ENCODE results near the gene MIB2. TPM values are rescaled to one million over a fixed set of nuclear protein-coding genes. Genes with fewer than 3 reads are reported as not detected.

The MIB2 gene
- 10 to 100 TPM; 44.9 to 54.1 (median 46.0) TPM for total RNA-seq
- total RNA-seq (2013): 30.9 TPM

DNA sequence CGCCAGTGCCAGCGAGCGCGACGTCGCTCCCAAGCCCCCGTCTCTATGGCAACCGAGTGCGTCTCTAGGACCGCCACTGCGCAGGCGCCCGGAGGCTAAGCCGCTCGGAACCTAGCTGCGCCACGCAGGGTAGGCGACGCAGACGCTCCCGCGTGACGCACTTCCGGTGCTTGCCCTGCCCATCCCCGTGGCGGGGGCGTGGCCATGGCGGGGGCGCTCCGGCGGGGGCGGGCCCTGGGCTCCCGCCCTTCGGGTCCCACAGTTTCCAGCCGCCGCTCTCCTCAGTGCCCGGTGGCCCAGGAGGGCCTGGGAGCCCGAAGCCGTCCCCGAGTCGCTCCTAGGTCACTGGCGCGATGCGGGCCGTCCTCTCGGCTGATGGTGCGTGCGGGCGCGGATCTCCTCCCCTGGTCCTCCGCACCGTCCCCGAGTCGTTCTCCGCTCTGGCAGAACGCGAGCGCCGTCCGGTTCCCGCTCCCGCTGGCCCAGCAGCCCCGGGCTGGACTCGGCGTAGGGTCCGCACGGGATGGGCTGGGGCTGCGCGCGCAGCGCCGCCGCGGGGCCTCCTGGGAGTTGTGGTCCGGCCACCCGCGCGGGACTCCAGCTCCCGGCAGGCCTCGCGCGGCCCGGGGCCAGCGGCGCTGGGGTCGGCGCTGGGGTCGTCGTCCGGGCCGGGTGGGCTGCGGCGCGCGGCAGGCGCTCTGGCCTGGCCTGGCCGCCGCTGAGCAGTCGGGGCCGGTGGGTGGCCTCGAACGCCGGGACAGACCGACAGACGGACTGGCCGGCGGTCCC is at the start of gene MIB2:
Gene MIB2 (plus strand): TSS at position 245 of the 789 bp plus-strand sequence. CDS start 7,953 bp downstream, outside the sequence.
- Histone ChIP-seq H3K4me3 (ENCODE audit: low read length) (peak within 1 kb of the TSS; percentile 91), H3K27ac (ENCODE audit: low read length) (peak within 1 kb of the TSS; percentile 100), H3K9me3 (ENCODE audit: control insufficient read depth, insufficient read depth, low read length) (no peaks in the 10 kb centered on the region), H3K36me3 (ENCODE audit: control insufficient read depth, insufficient read depth, low read length) (no peaks in the 10 kb centered on the region), H3K4me1 (ENCODE audit: control insufficient read depth, insufficient read depth, low read length) (peaks cover 24% of the 10 kb centered on the region), H3K27me3 (ENCODE audit: control insufficient read depth, insufficient read depth, low read length) (no peaks in the 10 kb centered on the region)
- Mint-ChIP-seq H3K4me1 (peaks cover 18 to 22% of the 10 kb centered on the region in 2 donors), H3K27me3 (ENCODE audit: low read depth in 2 of 2) (no peaks in the 10 kb centered on the region), H3K27ac (peak within 1 kb of the TSS; percentile 94 to 95), H3K36me3 (no peaks in the 10 kb centered on the region), H3K4me3 (peak within 1 kb of the TSS; percentile 99), H3K9me3 (no peaks in the 10 kb centered on the region)
- TF ChIP-seq, protein P1, sequence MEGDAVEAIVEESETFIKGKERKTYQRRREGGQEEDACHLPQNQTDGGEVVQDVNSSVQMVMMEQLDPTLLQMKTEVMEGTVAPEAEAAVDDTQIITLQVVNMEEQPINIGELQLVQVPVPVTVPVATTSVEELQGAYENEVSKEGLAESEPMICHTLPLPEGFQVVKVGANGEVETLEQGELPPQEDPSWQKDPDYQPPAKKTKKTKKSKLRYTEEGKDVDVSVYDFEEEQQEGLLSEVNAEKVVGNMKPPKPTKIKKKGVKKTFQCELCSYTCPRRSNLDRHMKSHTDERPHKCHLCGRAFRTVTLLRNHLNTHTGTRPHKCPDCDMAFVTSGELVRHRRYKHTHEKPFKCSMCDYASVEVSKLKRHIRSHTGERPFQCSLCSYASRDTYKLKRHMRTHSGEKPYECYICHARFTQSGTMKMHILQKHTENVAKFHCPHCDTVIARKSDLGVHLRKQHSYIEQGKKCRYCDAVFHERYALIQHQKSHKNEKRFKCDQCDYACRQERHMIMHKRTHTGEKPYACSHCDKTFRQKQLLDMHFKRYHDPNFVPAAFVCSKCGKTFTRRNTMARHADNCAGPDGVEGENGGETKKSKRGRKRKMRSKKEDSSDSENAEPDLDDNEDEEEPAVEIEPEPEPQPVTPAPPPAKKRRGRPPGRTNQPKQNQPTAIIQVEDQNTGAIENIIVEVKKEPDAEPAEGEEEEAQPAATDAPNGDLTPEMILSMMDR (IDR thresholded peaks at IDR 0.05): no peak
- intact Hi-C loops (cut with micrococcal nuclease): loop anchor here (2.0 to 10.0 kb wide), 2 partner anchors 41 to 59 kb away; partner anchors contain the start of gene SSU72
- DNase-seq: peak; percentile 99 to 100
- peak; percentile 86 to 96 (median 90) for ATAC-seq
- under 1% methylated on average over 107 of the region's 107 CpGs for whole genome bisulfite sequencing (ENCODE audit: insufficient coverage)

DNA sequence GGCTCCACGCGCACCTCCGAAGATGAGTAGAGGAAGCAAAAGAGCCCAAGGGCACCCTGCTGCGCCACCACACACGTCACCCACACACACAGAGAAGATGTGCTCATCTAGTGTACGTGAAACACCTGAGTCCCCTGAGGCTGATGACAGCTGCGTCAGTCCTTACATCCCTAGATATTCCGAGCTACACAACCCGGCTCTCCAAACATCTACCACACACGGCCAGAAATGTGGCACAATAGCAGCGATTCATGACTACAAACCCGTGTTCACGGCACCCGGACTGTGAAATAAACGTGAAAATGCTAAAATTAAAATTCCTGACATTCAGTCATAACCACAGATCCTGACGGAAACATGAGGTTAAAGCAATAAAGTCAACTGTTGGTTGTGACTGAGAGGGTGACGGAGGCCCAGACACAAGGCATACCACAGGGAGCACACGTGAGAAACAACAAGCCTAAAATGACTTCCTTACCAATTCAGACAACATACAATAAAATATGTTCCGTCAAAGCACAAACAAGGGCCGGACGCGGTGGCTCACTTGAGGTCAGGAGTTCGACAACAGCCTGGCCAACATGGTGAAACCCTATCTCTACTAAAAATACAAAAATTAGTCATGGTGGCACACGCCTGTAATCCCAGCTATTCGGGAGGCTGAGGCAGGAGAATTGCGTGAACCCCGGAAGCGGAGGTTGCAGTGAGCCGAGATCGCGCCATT is 48.0 kb upstream of the MIB2 start:
- 85% methylated on average over 31 of the region's 31 CpGs for WGBS (ENCODE audit: insufficient coverage)
- TF ChIP-seq, protein P1 (IDR thresholded peaks at IDR 0.05): no peak
- ATAC-seq (peak in 1 of 3 donors; percentile 51), DNase-seq (no peak)
- Mint-ChIP-seq H3K4me3 (peak overlapping the region; percentile 31), H3K27me3 (ENCODE audit: low read depth in 2 of 2) (no peaks in the 10 kb centered on the region), H3K4me1 (peaks cover 34 to 35% of the 10 kb centered on the region in 2 donors), H3K9me3 (no peaks in the 10 kb centered on the region), H3K36me3 (no peaks in the 10 kb centered on the region), H3K27ac (peak overlapping the region; percentile 71 to 80)
- peaks cover 36% of the 10 kb centered on the region for H3K36me3 ChIP-seq (ENCODE audit: control insufficient read depth, insufficient read depth, low read length)
- no peak overlapping the region for H3K4me3 ChIP-seq (ENCODE audit: low read length)
- H3K9me3 ChIP-seq (ENCODE audit: control insufficient read depth, insufficient read depth, low read length): no peaks in the 10 kb centered on the region
- no peaks in the 10 kb centered on the region for H3K27me3 ChIP-seq (ENCODE audit: control insufficient read depth, insufficient read depth, low read length)
- peaks cover 33% of the 10 kb centered on the region for H3K4me1 ChIP-seq (ENCODE audit: control insufficient read depth, insufficient read depth, low read length)
- intact Hi-C loops (cut with micrococcal nuclease): no loop called here
- no peak overlapping the region for H3K27ac ChIP-seq (ENCODE audit: low read length)

DNA sequence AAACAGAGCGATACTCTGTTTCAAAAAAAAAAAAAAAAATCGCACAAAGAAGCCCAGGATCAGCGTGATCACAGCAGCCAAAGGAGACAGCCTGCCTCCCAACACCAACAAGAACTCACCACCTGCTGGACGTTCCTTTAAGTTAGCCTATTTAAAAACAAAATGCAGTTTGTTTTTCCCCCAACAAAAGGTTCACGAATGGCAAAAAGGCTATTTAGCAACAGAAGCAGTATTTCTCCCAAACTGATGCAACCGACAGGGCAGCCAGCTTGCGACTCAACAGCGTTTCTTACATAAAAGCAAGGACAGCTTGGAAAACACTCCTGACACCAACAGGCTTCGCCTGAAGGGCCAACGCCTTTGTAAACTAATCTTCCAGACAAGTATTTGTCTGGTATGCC is 47.4 kb upstream of the MIB2 start:
- Histone ChIP-seq H3K27me3 (ENCODE audit: control insufficient read depth, insufficient read depth, low read length) (no peaks in the 10 kb centered on the region), H3K36me3 (ENCODE audit: control insufficient read depth, insufficient read depth, low read length) (peaks cover 30% of the 10 kb centered on the region), H3K4me1 (ENCODE audit: control insufficient read depth, insufficient read depth, low read length) (peaks cover 38% of the 10 kb centered on the region), H3K27ac (ENCODE audit: low read length) (no peak overlapping the region), H3K4me3 (ENCODE audit: low read length) (no peak overlapping the region), H3K9me3 (ENCODE audit: control insufficient read depth, insufficient read depth, low read length) (no peaks in the 10 kb centered on the region)
- Mint-ChIP-seq H3K4me3 (peak overlapping the region; percentile 13), H3K4me1 (peaks cover 34 to 35% of the 10 kb centered on the region in 2 donors), H3K27ac (peak overlapping the region; percentile 71 to 80), H3K9me3 (no peaks in the 10 kb centered on the region), H3K27me3 (ENCODE audit: low read depth in 2 of 2) (no peaks in the 10 kb centered on the region), H3K36me3 (no peaks in the 10 kb centered on the region)
- 86% methylated on average over 10 of the region's 10 CpGs for WGBS (ENCODE audit: insufficient coverage)
- DNase-seq (no peak), ATAC-seq (no peak)
- TF ChIP-seq, protein P1 (IDR thresholded peaks at IDR 0.05): no peak
- intact Hi-C loops (cut with micrococcal nuclease): no loop called here

Measured in natural killer cell (primary cell).